Mammary epithelial cell (primary cell): ENCODE measurements around the gene FXYD6.

Source experiments
- EZH2 ChIP-seq: IDR thresholded peaks from 2 replicates; pipeline ENCODE4 v1.6.1; 2012; ENCODE audit warnings: low read length, inconsistent platforms, borderline replicate concordance
- TF ChIP-seq, protein P1 (sequence below), 2 donors: IDR thresholded peaks in 1 of 2; conservative IDR thresholded peaks in 1 of 2; 2 replicates each; pipeline ENCODE4 v1.5.1; 2011 to 2012; ENCODE audit warnings: inconsistent platforms in 2 of 2, low read length in 2 of 2, mild to moderate bottlenecking in 2 of 2, control low read depth in 1 of 2, low read depth in 1 of 2; ENCODE audit not compliant: insufficient read depth in 1 of 2; ENCODE audit errors: extremely low read depth in 1 of 2

- no peak for TF ChIP-seq EZH2
- TF ChIP-seq, protein P1, sequence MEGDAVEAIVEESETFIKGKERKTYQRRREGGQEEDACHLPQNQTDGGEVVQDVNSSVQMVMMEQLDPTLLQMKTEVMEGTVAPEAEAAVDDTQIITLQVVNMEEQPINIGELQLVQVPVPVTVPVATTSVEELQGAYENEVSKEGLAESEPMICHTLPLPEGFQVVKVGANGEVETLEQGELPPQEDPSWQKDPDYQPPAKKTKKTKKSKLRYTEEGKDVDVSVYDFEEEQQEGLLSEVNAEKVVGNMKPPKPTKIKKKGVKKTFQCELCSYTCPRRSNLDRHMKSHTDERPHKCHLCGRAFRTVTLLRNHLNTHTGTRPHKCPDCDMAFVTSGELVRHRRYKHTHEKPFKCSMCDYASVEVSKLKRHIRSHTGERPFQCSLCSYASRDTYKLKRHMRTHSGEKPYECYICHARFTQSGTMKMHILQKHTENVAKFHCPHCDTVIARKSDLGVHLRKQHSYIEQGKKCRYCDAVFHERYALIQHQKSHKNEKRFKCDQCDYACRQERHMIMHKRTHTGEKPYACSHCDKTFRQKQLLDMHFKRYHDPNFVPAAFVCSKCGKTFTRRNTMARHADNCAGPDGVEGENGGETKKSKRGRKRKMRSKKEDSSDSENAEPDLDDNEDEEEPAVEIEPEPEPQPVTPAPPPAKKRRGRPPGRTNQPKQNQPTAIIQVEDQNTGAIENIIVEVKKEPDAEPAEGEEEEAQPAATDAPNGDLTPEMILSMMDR (conservative IDR thresholded peaks at IDR 0.05 in 1 of 2, IDR thresholded peaks at IDR 0.05 in 1 of 2; ENCODE audit: extremely low read depth in 1 of 2, insufficient read depth in 1 of 2, low read depth in 1 of 2, low read length in 2 of 2) = no peak
Measured at GRCh38 chr11:117831661-117832415, 44.6 kb downstream of the FXYD6 start.
